Spleen (tissue), 11 donors: ENCODE results near the gene TGFBI. TPM values are rescaled to one million over a fixed set of nuclear protein-coding genes. Genes with fewer than 3 reads are reported as not detected.

ENCODE experiments used
- DNase-seq: peaks from one replicate; pipeline ENCODE4 v3.0.0-alpha.2; 2020
- H3K27ac ChIP-seq, 8 donors: fragments of 200-600 bp; sonication (generic) in 7 of 8; 1 replicate in 4 of 8; 2 replicates in 4 of 8; pipeline versions ENCODE4 v1.5.0 to v1.8.0; 2016 to 2021; ENCODE audit warnings: inconsistent platforms in 4 of 8, mild to moderate bottlenecking in 4 of 8, moderate library complexity in 1 of 8
- H3K27me3 ChIP-seq, 7 donors: fragments of 200-600 bp; sonication (generic) in 6 of 7; replicated peaks in 1 of 7; 1 replicate in 4 of 7; 2 replicates in 3 of 7; pipeline versions ENCODE4 v1.5.0 to v1.8.0; 2016 to 2021; ENCODE audit warnings: inconsistent platforms in 3 of 7, mild to moderate bottlenecking in 1 of 7
- H3K36me3 ChIP-seq, 6 donors: fragments of 200-600 bp; sonication (generic) in 5 of 6; 1 replicate in 4 of 6; 2 replicates in 2 of 6; pipeline versions ENCODE4 v1.5.0 to v1.8.0; 2016 to 2021; ENCODE audit warnings: inconsistent platforms in 2 of 6
- H3K4me1 ChIP-seq, 6 donors: fragments of 200-600 bp; sonication (generic) in 5 of 6; 1 replicate in 3 of 6; 2 replicates in 3 of 6; pipeline versions ENCODE4 v1.5.0 to v1.8.0; 2016 to 2021; ENCODE audit warnings: inconsistent platforms in 3 of 6
- H3K4me3 ChIP-seq, 8 donors: fragments of 200-600 bp; sonication (generic) in 7 of 8; 1 replicate in 4 of 8; 2 replicates in 4 of 8; pipeline versions ENCODE4 v1.5.0 to v1.8.0; 2016 to 2021; ENCODE audit warnings: inconsistent platforms in 4 of 8, mild to moderate bottlenecking in 4 of 8, moderate library complexity in 2 of 8
- H3K9me3 ChIP-seq, 8 donors: fragments of 200-600 bp; sonication (generic) in 7 of 8; 1 replicate in 4 of 8; 2 replicates in 4 of 8; pipeline versions ENCODE4 v1.5.0 to v1.8.0; 2016 to 2021; ENCODE audit warnings: inconsistent platforms in 4 of 8
- CTCF ChIP-seq, 11 experiments: fragments of 200-600 bp in 7 of 11; fragments of 450-650 bp in 4 of 11; sonication (generic) in 4 of 11; IDR thresholded peaks in 8 of 11; conservative IDR thresholded peaks in 3 of 11; 1 replicate in 7 of 11; 2 replicates in 4 of 11; pipeline versions ENCODE4 v1.4.0 to v1.8.0; 2016 to 2021; ENCODE audit warnings: antibody characterized with exemption in 11 of 11, inconsistent platforms in 4 of 11, mild to moderate bottlenecking in 1 of 11
- POLR2A ChIP-seq, 3 donors: fragments of 450-650 bp; IDR thresholded peaks; one replicate each; pipeline ENCODE4 v1.5.1; 2017; ENCODE audit warnings: antibody characterized with exemption in 3 of 3, mild to moderate bottlenecking in 1 of 3
- POLR2AphosphoS5 ChIP-seq, 3 donors: sonication (generic); formaldehyde crosslinking; IDR thresholded peaks; one replicate each; pipeline ENCODE4 v1.5.1; 2017; ENCODE audit warnings: antibody characterized with exemption in 3 of 3
- WGBS, 5 donors: extraction: QIAGEN DNeasy Blood & Tissue Kit in 3 of 5; methylation state at CpG; one replicate each; pipeline versions ENCODE4 v1.1.5 to v1.1.7; 2013 to 2018; 5-methylcytosine and 5-hydroxymethylcytosine counted together
- intact Hi-C: fragments of 100-400 bp; cut with DNase I; formaldehyde crosslinking; loops from one replicate; pipeline ENCODE4 v1.15.0; 2023; ENCODE audit warnings: low total_unique reads
- polyA plus RNA-seq, 3 donors: library from polyadenylated mRNA; stranded (reverse); fragments of 200-250 nt; gene quantifications; one replicate each; pipeline ENCODE4 v1.2.1, GENCODE V29; 2013
- total RNA-seq, 7 donors: library from RNA; depleted of rRNA in 3 of 7; stranded (reverse); fragments of >200 nt in 3 of 7; fragmentation: NEBNext Ultra II Directional in 4 of 7; extraction: Animal tissue kit (Norgen Biotek cat#: 25700) in 4 of 7; gene quantifications; one replicate each; pipeline versions ENCODE4 v1.1.0 to v1.2.1, GENCODE V29; 2016 to 2021
- donor health status: healthy with polysubstance abuse.
- donor health status: DM: no; HTN: no; CAD: no; lungs with moderate emphysema.
- donor health status: DM: no; HTN: no; CAD: no.
- donor health status: Bipolar disorder and iron deficiency.
- donor health status: healthy.
- donor health status: DM: no; HTN: no; CAD: no.
- donor health status: DM: yes; HTN: yes; CAD: no.

The TGFBI gene
- total and polyA plus RNA-seq, 10 donors, result 31.0 to 214 (median 149) TPM

DNA sequence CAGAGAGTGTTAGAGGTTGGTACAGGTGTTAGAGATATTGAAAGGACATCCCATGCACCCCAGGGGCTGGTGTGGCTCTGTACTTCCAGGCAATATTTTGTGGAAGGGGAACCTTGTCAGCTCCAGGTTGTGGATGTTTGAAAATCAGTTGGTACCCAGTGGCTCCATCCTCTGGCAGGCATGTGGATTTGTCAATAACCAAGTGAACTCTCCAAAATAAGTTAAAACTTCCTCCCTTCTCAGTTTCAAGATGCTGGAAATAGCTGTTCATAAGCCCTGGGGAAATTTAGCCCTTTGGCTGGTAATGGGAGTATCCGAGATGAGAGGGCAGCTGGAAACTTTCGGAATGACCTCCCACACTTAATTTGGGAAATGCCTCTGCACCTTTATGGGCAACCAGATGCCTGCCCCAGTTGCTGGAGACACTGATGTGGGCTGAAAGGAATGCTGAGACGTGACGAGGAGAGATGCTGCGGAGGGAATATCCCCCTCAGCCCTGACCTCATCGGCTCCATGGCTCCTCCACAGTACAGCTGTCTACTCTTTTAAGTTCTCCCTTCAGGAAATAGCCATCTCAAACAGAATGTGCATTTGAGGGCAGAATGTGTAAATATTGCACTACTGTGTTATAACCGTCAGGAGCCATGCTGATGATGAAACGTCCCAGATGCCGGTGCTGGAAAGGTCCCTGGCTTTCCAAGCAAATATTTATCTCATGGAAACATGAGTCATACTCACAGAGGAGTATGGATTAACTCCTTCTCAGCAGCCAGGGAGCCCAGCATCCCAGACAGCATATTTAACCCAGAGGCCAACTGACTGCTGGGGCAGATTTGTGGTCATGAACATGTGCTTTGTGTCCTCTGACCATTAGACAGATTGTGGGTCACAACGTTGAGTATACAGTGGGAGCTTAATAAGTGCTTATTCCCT is 29.5 kb downstream of the TGFBI start:
- no peaks in the 10 kb centered on the region for H3K27me3 ChIP-seq
- 58 to 75% (median 68%) methylated on average over 10 of the region's 10 CpGs for WGBS, 5 donors
- DNase-seq, result no peak
- intact Hi-C loops, result no loop called here
- no peak overlapping the region for H3K4me3 ChIP-seq
- peak overlapping the region in 7 of 8 donors; percentile 32 to 57 (median 38) for H3K27ac ChIP-seq
- peaks cover 0 to 81% (median 10%) of the 10 kb centered on the region in 6 donors for H3K36me3 ChIP-seq
- TF ChIP-seq CTCF (IDR thresholded peaks at IDR 0.05 in 8 of 11, conservative IDR thresholded peaks at IDR 0.05 in 3 of 11) (peak in 2 of 11 experiments; percentile 14 to 20), POLR2A (IDR thresholded peaks at IDR 0.05) (no peak), POLR2AphosphoS5 (IDR thresholded peaks at IDR 0.05) (peak in 1 of 3 donors; percentile 38)
- no peaks in the 10 kb centered on the region for H3K9me3 ChIP-seq
- peaks cover 0 to 11% (median 4%) of the 10 kb centered on the region in 6 donors for H3K4me1 ChIP-seq

DNA sequence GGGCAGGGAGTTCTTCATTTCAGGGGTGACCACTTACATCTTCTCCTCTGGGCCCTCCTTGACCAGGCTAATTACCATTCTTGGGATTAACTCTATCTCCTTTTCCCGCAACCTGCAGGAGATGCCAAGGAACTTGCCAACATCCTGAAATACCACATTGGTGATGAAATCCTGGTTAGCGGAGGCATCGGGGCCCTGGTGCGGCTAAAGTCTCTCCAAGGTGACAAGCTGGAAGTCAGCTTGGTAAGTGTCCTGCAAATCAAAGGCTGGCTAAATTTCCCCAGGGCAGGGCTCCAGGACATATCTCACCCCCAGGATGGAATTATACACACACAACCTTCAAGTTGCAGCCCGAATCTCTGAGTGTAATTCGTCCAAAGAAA is 30.2 kb downstream of the TGFBI start:
- no peak for TF ChIP-seq POLR2AphosphoS5 (IDR thresholded peaks at IDR 0.05)
- TF ChIP-seq POLR2A (IDR thresholded peaks at IDR 0.05), result no peak
- no peak for TF ChIP-seq CTCF (IDR thresholded peaks at IDR 0.05 in 8 of 11, conservative IDR thresholded peaks at IDR 0.05 in 3 of 11)
- 61 to 89% (median 78%) methylated on average over 6 of the region's 6 CpGs for WGBS, 5 donors
- H3K9me3 ChIP-seq, result no peaks in the 10 kb centered on the region
- peak overlapping the region in 6 of 8 donors; percentile 9 to 57 (median 46) for H3K27ac ChIP-seq
- peaks cover 0 to 80% (median 10%) of the 10 kb centered on the region in 6 donors for H3K36me3 ChIP-seq
- H3K4me3 ChIP-seq, result no peak overlapping the region
- intact Hi-C loops, result no loop called here
- peaks cover 0 to 11% (median 4%) of the 10 kb centered on the region in 6 donors for H3K4me1 ChIP-seq
- no peak for DNase-seq
- H3K27me3 ChIP-seq, result no peaks in the 10 kb centered on the region

GRCh38 chr5:136060963-136061362 is 32.2 kb downstream of the TGFBI start:
- no peaks in the 10 kb centered on the region for H3K27me3 ChIP-seq
- WGBS, 5 donors, result 96 to 99% (median 98%) methylated on average over 7 of the region's 7 CpGs
- TF ChIP-seq CTCF (IDR thresholded peaks at IDR 0.05 in 8 of 11, conservative IDR thresholded peaks at IDR 0.05 in 3 of 11) (no peak), POLR2A (IDR thresholded peaks at IDR 0.05) (no peak), POLR2AphosphoS5 (IDR thresholded peaks at IDR 0.05) (no peak)
- DNase-seq, result no peak
- peaks cover 0 to 69% (median 10%) of the 10 kb centered on the region in 6 donors for H3K36me3 ChIP-seq
- no peak overlapping the region for H3K4me3 ChIP-seq
- intact Hi-C loops, result no loop called here
- no peak overlapping the region for H3K27ac ChIP-seq
- H3K9me3 ChIP-seq, result no peaks in the 10 kb centered on the region
- peaks cover 0 to 11% (median 4%) of the 10 kb centered on the region in 6 donors for H3K4me1 ChIP-seq
